Measurements from ENCODE around the gene SERTM2.

The SERTM2 gene

GRCh38 chrX:111490688-111491087, 20.8 kb upstream of the SERTM2 start:
- no peak for TF ChIP-seq CTCF (IDR thresholded peaks at IDR 0.05; ENCODE audit: low read depth, low read length, missing control alignments)
- no peak for DNase-seq (ENCODE audit: extremely low read depth, low read depth)
- H3K4me3 ChIP-seq (replicated peaks; ENCODE audit: low read depth, low read length): no peak overlapping the region

GRCh38 chrX:111492085-111492484, 19.4 kb upstream of the SERTM2 start:
- no peak for DNase-seq (ENCODE audit: extremely low read depth, low read depth)
- no peak overlapping the region for H3K4me3 ChIP-seq (replicated peaks; ENCODE audit: low read depth, low read length)
- TF ChIP-seq CTCF (IDR thresholded peaks at IDR 0.05; ENCODE audit: low read depth, low read length, missing control alignments): no peak

- no peak overlapping the region for H3K4me3 ChIP-seq (replicated peaks; ENCODE audit: low read depth, low read length)
- TF ChIP-seq CTCF (IDR thresholded peaks at IDR 0.05; ENCODE audit: low read depth, low read length, missing control alignments): no peak
- no peak for DNase-seq (ENCODE audit: extremely low read depth, low read depth)
Measured at GRCh38 chrX:111498538-111499103, 12.8 kb upstream of the SERTM2 start.

DNA sequence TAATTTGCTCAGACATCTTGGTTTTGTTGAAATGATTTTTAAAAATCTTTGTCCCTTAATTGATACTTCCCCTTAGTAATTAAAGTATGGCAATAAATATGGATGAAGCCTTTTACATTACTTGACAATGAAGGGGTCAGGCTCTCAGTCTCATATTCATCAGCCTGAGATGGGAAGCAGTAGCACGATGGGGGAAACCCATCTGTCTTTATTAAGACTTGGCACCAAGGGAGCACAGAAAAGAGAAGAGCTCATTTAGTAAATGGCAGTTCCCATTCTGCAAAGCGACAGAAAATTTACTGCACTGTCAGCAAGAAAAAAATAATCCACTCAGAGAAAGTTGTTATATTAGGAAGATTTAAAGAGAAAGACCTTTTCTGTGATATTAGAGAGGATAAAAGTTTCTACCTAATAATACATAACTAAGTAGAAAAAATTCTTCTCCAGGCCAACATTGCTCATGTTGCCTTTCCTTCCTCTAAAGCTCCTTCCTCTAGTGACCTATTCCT, 7.9 kb upstream of the SERTM2 start:
- no peak overlapping the region for H3K4me3 ChIP-seq (replicated peaks; ENCODE audit: low read depth, low read length)
- no peak for DNase-seq (ENCODE audit: extremely low read depth, low read depth)
- TF ChIP-seq CTCF (IDR thresholded peaks at IDR 0.05; ENCODE audit: low read depth, low read length, missing control alignments): no peak

DNA sequence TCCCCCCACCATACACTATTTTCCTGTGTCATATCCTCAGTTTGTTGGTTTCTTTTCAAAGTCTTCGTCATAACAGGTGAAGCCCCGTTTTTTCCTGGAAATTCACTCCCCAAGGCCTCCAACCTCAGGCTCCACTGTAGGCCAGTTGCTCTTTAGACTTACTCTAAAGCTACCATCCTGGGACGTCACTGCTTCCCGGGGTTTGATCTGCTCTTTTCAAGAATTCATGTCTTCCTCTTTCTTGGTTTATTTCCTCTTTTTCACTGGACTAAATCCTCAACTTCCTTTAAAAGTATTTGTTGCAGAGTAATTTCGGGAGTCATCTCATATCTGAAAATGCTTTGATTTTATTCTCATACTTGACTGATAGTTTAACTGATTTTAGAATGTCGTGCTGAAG, 6.5 kb upstream of the SERTM2 start:
- no peak for DNase-seq (ENCODE audit: extremely low read depth, low read depth)
- no peak overlapping the region for H3K4me3 ChIP-seq (replicated peaks; ENCODE audit: low read depth, low read length)

GRCh38 chrX:111505783-111506182, 5.7 kb upstream of the SERTM2 start:
- H3K4me3 ChIP-seq (replicated peaks; ENCODE audit: low read depth, low read length): no peak overlapping the region
- no peak for DNase-seq (ENCODE audit: extremely low read depth, low read depth)
- no peak for TF ChIP-seq CTCF (IDR thresholded peaks at IDR 0.05; ENCODE audit: low read depth, low read length, missing control alignments)

More for the DNA sequence above, 6.5 kb upstream of the SERTM2 start:
- TF ChIP-seq CTCF (IDR thresholded peaks at IDR 0.05; ENCODE audit: low read depth, low read length, missing control alignments): no peak

DNA sequence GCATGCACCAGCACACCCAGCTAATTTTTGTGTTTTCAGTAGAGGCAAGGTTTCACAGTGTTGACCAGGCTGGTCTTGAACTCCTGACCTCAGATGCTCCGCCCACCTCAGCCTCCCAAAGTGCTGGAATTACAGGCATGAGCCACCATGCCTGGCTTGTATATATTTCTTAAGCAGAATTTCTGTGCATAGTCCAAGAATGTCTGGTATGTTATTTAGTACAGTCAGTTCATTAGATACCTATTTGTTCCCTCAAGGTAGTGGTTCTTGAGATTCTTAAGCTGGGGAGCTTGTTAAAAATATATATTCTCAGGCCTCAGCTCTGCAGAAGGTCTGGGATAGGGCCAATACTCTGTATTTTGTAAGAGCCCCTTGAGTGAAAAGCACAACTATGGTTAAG, 4.6 kb upstream of the SERTM2 start:
- DNase-seq (ENCODE audit: extremely low read depth, low read depth): no peak
- no peak overlapping the region for H3K4me3 ChIP-seq (replicated peaks; ENCODE audit: low read depth, low read length)
- TF ChIP-seq CTCF (IDR thresholded peaks at IDR 0.05; ENCODE audit: low read depth, low read length, missing control alignments): no peak
